Erythroblast (primary cell): ENCODE data around the gene RTP5.

Experiments used
- GATA1 ChIP-seq: IDR thresholded peaks from 2 replicates; pipeline ENCODE4 v1.6.1; 2011; ENCODE audit warnings: low read depth, mild to moderate bottlenecking, control low read depth, low read length, moderate library complexity
- POLR2A ChIP-seq: IDR thresholded peaks from 2 replicates; pipeline ENCODE4 v1.6.1; 2011; ENCODE audit warnings: mild to moderate bottlenecking, low read length

DNA sequence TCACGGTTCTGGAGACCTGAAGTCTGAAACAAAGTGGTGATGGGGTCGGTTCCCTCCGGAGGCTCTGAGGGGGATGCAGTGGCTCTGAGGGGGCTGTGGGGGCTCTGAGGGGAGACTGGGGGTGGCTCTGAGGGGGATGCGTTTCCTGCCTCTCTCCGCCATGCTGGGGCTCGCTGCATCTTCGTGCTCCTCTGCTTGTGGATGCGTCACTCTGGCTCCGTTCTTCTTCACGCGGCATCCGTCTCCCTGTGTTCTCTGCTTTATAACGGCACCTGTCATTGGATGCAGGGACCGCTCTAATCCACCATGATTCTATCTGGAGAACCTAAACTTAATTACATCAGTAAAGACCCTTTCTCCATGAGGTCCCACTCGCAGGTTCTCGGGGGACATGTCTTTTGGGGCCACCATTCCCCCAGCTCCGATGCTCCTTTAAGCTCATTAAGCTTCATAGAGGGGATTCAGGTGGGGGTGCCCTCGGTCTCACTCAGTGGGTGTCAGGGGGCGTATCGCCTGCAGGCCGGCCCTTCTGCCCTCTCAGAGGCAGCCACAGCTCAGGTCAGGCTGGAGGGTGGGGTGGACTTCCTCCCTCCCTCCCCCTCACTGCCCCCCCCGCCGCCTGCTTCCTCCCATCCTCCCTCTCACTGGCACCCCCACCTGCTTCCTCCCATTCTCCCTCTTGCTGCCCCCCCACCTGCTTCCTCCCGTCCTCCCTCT lies 18.4 kb downstream of the RTP5 start:
- TF ChIP-seq POLR2A (no peak), GATA1 (no peak)
